B cell (primary cell): Measurements from ENCODE around the gene LAMA2. TPM values are rescaled to one million over a fixed set of nuclear protein-coding genes. Genes with fewer than 3 reads are reported as not detected.

Experiments
- ATAC-seq: fragments of 200-7000 bp; cut with Tn5 transposase; one replicate; pipeline ENCODE4 v1.10.0; 2021; ENCODE audit warnings: low read depth, mild to moderate bottlenecking, moderate number of reproducible peaks, moderate library complexity
- CTCF ChIA-PET: fragments of 350-600 bp; sonication (Branson Sonifier 250); formaldehyde crosslinking; loops from one replicate; lab custom pipeline; 2021; ENCODE audit warnings: antibody characterized with exemption, inconsistent platforms; lab: Charles Lee
- POLR2A ChIA-PET: fragments of 350-600 bp; sonication (Branson Sonifier 250); formaldehyde crosslinking; loops from one replicate; lab custom pipeline; 2021; ENCODE audit warnings: antibody characterized with exemption; lab: Charles Lee
- DNase-seq: peaks from one replicate; pipeline ENCODE4 v3.0.0; 2013
- H2AFZ ChIP-seq: 2 replicates; pipeline ENCODE4 v1.6.1; 2012; ENCODE audit warnings: mild to moderate bottlenecking, low read depth, low read length; ENCODE audit not compliant: insufficient read depth, poor library complexity, severe bottlenecking
- H3K27ac ChIP-seq, 2 donors: 1 replicate in 1 of 2; 2 replicates in 1 of 2; pipeline ENCODE4 v1.5.1; 2012 to 2013; ENCODE audit warnings: low read length in 2 of 2, mild to moderate bottlenecking in 2 of 2, moderate library complexity in 1 of 2
- H3K27me3 ChIP-seq, 4 experiments: fragments of 200-600 bp in 1 of 4; sonication (generic) in 1 of 4; replicated peaks in 1 of 4; 1 replicate in 2 of 4; 2 replicates in 2 of 4; pipeline versions ENCODE4 v1.6.1 to v1.7.0; 2013 to 2016; ENCODE audit warnings: low read length in 3 of 4, mild to moderate bottlenecking in 2 of 4, mixed read lengths in 1 of 4, moderate library complexity in 1 of 4; ENCODE audit not compliant: insufficient read depth in 4 of 4, control insufficient read depth in 3 of 4; ENCODE audit errors: control extremely low read depth in 1 of 4
- H3K36me3 ChIP-seq, 2 experiments: replicated peaks in 1 of 2; 1 replicate in 1 of 2; 2 replicates in 1 of 2; pipeline versions ENCODE4 v1.6.1 to v1.7.1; 2013; ENCODE audit warnings: low read length in 1 of 2; ENCODE audit not compliant: insufficient read depth in 2 of 2, control insufficient read depth in 1 of 2; ENCODE audit errors: control extremely low read depth in 1 of 2, extremely low read depth in 1 of 2
- H3K4me1 ChIP-seq, 2 donors: fragments of 200-600 bp in 1 of 2; sonication (generic) in 1 of 2; 1 replicate in 1 of 2; 2 replicates in 1 of 2; pipeline versions ENCODE4 v1.5.1 to v1.6.1; 2013 to 2017; ENCODE audit warnings: low read length in 2 of 2; ENCODE audit not compliant: control insufficient read depth in 2 of 2, insufficient read depth in 2 of 2
- H3K4me2 ChIP-seq: replicated peaks from 2 replicates; pipeline ENCODE3; 2012; ENCODE audit warnings: mild to moderate bottlenecking, low read depth, low read length; ENCODE audit not compliant: poor library complexity, severe bottlenecking
- H3K4me3 ChIP-seq, 5 experiments: fragments of 200-600 bp in 1 of 5; sonication (generic) in 1 of 5; 1 replicate in 3 of 5; 2 replicates in 2 of 5; pipeline versions ENCODE4 v1.5.1 to v1.7.0; 2011 to 2016; ENCODE audit warnings: low read length in 4 of 5, mild to moderate bottlenecking in 4 of 5, low read depth in 2 of 5, control low read depth in 1 of 5, moderate library complexity in 1 of 5; ENCODE audit not compliant: insufficient read depth in 1 of 5; ENCODE audit errors: control extremely low read depth in 1 of 5, extremely low read depth in 1 of 5
- H3K79me2 ChIP-seq: fragments of 200-600 bp; sonication (generic); one replicate; pipeline ENCODE4 v1.6.0; 2016; ENCODE audit warnings: low read length; ENCODE audit not compliant: control insufficient read depth, insufficient read depth
- H3K9ac ChIP-seq: fragments of 200-600 bp; sonication (generic); 2 replicates; pipeline ENCODE4 v1.6.1; 2017; ENCODE audit warnings: mild to moderate bottlenecking, low read length, moderate library complexity
- H3K9me3 ChIP-seq, 3 donors: one replicate each; pipeline versions ENCODE4 v1.6.1 to v1.7.1; 2013; ENCODE audit warnings: low read length in 2 of 3; ENCODE audit not compliant: control insufficient read depth in 2 of 3, insufficient read depth in 1 of 3; ENCODE audit errors: control extremely low read depth in 1 of 3
- H4K20me1 ChIP-seq: 2 replicates; pipeline ENCODE4 v1.6.0; 2012; ENCODE audit warnings: mild to moderate bottlenecking, low read length; ENCODE audit not compliant: insufficient read depth, control insufficient read depth, poor library complexity, severe bottlenecking
- H3K27ac Mint-ChIP-seq: one replicate; pipeline ENCODE4 v1.8.0; 2021; ENCODE audit warnings: mixed read lengths
- H3K27me3 Mint-ChIP-seq: one replicate; pipeline ENCODE4 v1.8.0; 2021; ENCODE audit warnings: mixed read lengths
- H3K4me1 Mint-ChIP-seq: one replicate; pipeline ENCODE4 v1.8.0; 2021; ENCODE audit warnings: mixed read lengths
- H3K4me3 Mint-ChIP-seq: one replicate; pipeline ENCODE4 v1.8.0; 2021; ENCODE audit warnings: mixed read lengths
- H3K9me3 Mint-ChIP-seq: one replicate; pipeline ENCODE4 v1.8.0; 2022; ENCODE audit warnings: mixed read lengths; ENCODE audit not compliant: insufficient read depth
- EZH2 ChIP-seq: IDR thresholded peaks from 2 replicates; pipeline ENCODE4 v1.6.1; 2012; ENCODE audit warnings: borderline replicate concordance, low read depth, mild to moderate bottlenecking, moderate library complexity, low read length; ENCODE audit not compliant: insufficient read depth, poor library complexity, severe bottlenecking
- WGBS: methylation state at CpG from one replicate; pipeline ENCODE4 v1.1.5; 2013; ENCODE audit warnings: missing lambda C conversion rate; ENCODE audit not compliant: insufficient coverage; 5-methylcytosine and 5-hydroxymethylcytosine counted together
- intact Hi-C: fragments of 100-400 bp; cut with micrococcal nuclease; formaldehyde crosslinking; loops from one replicate; pipeline ENCODE4 v1.10.0; 2022
- polyA plus RNA-seq: library from polyadenylated mRNA; depleted of rRNA; stranded (reverse); fragments of >200 nt; gene quantifications from 2 replicates; pipeline ENCODE4 v1.2.3, GENCODE V29; 2012
- total RNA-seq, 2 donors: library from RNA; stranded (reverse); fragments of 120-200 nt in 1 of 2; gene quantifications; 1 replicate in 1 of 2; 2 replicates in 1 of 2; pipeline versions ENCODE4 v1.2.3 to v1.2.4, GENCODE V29; 2013 to 2022
- TF ChIP-seq, protein P1 (sequence below): fragments of 200-600 bp; IDR thresholded peaks from one replicate; pipeline ENCODE4 v1.8.0; 2022; ENCODE audit warnings: antibody characterized with exemption, mild to moderate bottlenecking

LAMA2 gene
- total and polyA plus RNA-seq, 2 donors (not counting 1 experiment from before 2014, with no cell fraction given): 0.16 TPM; not detected in 1

DNA sequence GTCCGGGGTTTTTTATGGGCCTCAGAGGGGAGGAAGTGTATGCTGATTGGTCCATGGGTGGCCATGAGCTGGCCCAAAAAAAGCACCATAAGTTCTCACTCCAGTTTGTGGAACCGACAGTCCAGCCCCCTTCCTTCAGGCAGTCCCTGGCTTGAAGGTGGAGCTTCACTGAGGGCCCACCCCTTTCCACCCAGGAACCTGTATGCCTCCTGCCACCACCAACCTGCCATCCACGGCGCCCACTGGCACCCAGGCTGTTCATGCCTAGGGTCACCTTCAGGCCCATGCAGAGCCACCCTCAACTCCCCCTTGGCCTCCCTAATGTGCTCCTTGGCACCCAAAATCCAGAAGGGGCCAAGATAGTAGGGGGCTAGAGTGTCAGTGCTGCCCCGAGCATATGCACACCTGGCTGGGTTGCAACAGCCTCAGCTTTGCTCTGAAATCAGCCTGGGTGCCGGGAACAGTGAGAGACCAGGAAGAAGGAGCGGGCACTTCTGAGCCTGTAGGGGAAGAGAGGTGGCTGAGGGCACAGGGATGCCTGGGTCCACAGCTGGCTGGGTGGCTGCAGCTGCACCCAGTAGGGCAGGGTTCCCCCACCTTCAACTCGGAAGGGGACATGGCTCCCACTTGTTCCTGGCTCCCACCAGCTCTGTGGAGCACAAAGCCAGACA, 534.6 kb downstream of the LAMA2 start:
- Mint-ChIP-seq H3K27me3 (no peaks in the 10 kb centered on the region), H3K27ac (no peak overlapping the region), H3K4me3 (no peak overlapping the region), H3K9me3 (no peaks in the 10 kb centered on the region), H3K4me1 (no peaks in the 10 kb centered on the region)
- no peak for DNase-seq
- H3K9ac ChIP-seq: no peak overlapping the region
- no peak for ATAC-seq
- ChIA-PET CTCF (no interaction called here), POLR2A (no interaction called here)
- H3K36me3 ChIP-seq: no peaks in the 10 kb centered on the region
- TF ChIP-seq, protein P1, sequence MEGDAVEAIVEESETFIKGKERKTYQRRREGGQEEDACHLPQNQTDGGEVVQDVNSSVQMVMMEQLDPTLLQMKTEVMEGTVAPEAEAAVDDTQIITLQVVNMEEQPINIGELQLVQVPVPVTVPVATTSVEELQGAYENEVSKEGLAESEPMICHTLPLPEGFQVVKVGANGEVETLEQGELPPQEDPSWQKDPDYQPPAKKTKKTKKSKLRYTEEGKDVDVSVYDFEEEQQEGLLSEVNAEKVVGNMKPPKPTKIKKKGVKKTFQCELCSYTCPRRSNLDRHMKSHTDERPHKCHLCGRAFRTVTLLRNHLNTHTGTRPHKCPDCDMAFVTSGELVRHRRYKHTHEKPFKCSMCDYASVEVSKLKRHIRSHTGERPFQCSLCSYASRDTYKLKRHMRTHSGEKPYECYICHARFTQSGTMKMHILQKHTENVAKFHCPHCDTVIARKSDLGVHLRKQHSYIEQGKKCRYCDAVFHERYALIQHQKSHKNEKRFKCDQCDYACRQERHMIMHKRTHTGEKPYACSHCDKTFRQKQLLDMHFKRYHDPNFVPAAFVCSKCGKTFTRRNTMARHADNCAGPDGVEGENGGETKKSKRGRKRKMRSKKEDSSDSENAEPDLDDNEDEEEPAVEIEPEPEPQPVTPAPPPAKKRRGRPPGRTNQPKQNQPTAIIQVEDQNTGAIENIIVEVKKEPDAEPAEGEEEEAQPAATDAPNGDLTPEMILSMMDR: no peak
- TF ChIP-seq EZH2: no peak
- 93% methylated on average over 7 of the region's 8 CpGs for WGBS
- H3K9me3 ChIP-seq: no peaks in the 10 kb centered on the region
- H2AFZ ChIP-seq: no peak overlapping the region
- H3K4me3 ChIP-seq: no peak overlapping the region
- no peaks in the 10 kb centered on the region for H4K20me1 ChIP-seq
- H3K4me1 ChIP-seq: no peaks in the 10 kb centered on the region
- H3K4me2 ChIP-seq: no peak overlapping the region
- intact Hi-C loops: no loop called here
- no peaks in the 10 kb centered on the region for H3K79me2 ChIP-seq
- no peak overlapping the region for H3K27ac ChIP-seq
- peaks cover 0 to 3% (median 0%) of the 10 kb centered on the region in 4 experiments for H3K27me3 ChIP-seq

DNA sequence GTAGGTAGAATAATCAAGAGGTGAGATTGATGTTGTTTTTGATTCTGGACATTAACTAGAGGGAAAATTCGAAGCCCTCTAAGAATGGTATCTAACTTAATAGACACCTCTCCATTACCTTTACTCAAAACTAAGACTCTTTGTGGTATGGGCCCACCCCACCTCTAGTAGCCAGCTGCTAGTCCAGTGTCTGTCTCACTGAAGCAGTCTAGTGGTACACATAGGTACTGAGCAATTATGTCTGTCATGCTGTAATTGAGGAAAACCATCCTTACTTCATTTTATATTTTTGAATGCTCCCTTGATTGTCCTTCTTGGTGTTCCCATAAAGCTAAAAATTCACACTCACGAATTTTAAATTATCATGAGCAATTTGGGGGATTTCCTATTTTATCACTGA, 536.4 kb downstream of the LAMA2 start:
- H2AFZ ChIP-seq: no peak overlapping the region

More for the DNA sequence above, 536.4 kb downstream of the LAMA2 start:
- H3K4me2 ChIP-seq: no peak overlapping the region
- H3K4me3 Mint-ChIP-seq: no peak overlapping the region
- ChIA-PET POLR2A (no interaction called here), CTCF (no interaction called here)
- no peak for ATAC-seq
- intact Hi-C loops: no loop called here
- no peaks in the 10 kb centered on the region for H3K9me3 Mint-ChIP-seq
- H3K27ac ChIP-seq: no peak overlapping the region
- H3K4me1 Mint-ChIP-seq: no peaks in the 10 kb centered on the region
- no peaks in the 10 kb centered on the region for H4K20me1 ChIP-seq
- no peak for TF ChIP-seq EZH2
- TF ChIP-seq, protein P1: no peak
- no peaks in the 10 kb centered on the region for H3K79me2 ChIP-seq
- H3K9me3 ChIP-seq: no peaks in the 10 kb centered on the region
- no peak for DNase-seq
- H3K36me3 ChIP-seq: no peaks in the 10 kb centered on the region
- H3K4me3 ChIP-seq: no peak overlapping the region
- H3K27me3 ChIP-seq: peaks cover 0 to 3% (median 0%) of the 10 kb centered on the region in 4 experiments
- 63% methylated on average over 1 of the region's 2 CpGs for WGBS
- no peaks in the 10 kb centered on the region for H3K4me1 ChIP-seq
- H3K27ac Mint-ChIP-seq: no peak overlapping the region
- H3K9ac ChIP-seq: no peak overlapping the region
- H3K27me3 Mint-ChIP-seq: no peaks in the 10 kb centered on the region
